ENCODE results near the gene ZNF488. TPM values are rescaled to one million over a fixed set of nuclear protein-coding genes. Genes with fewer than 3 reads are reported as not detected.

ZNF488 gene
- polyA plus RNA-seq, 2 donors, result 0.81 to 0.94 TPM

GRCh38 chr10:47334466-47335295 is 49.4 kb downstream of the ZNF488 start:
- H3K36me3 ChIP-seq (ENCODE audit: control insufficient read depth in 2 of 2, insufficient read depth in 2 of 2, low read length in 1 of 2), result no peaks in the 10 kb centered on the region
- peaks cover 0 to 3% of the 10 kb centered on the region in 2 donors for H3K27me3 ChIP-seq (ENCODE audit: control insufficient read depth in 1 of 2, insufficient read depth in 2 of 2, low read length in 2 of 2)
- no peak overlapping the region for H3K4me3 ChIP-seq (ENCODE audit: low read depth in 1 of 2, low read length in 2 of 2)
- H3K4me1 ChIP-seq (ENCODE audit: control insufficient read depth in 2 of 2, insufficient read depth in 2 of 2, low read length in 1 of 2), result no peaks in the 10 kb centered on the region
- H3K9me3 ChIP-seq (ENCODE audit: control insufficient read depth in 2 of 2, insufficient read depth in 1 of 2, low read depth in 1 of 2, low read length in 1 of 2), result no peaks in the 10 kb centered on the region
- 79 to 83% methylated on average over 8 of the region's 8 CpGs for WGBS, 2 donors
- no peak overlapping the region for H3K27ac ChIP-seq (ENCODE audit: low read depth in 2 of 2, low read length in 1 of 2)

GRCh38 chr10:47333532-47333931 is 50.6 kb downstream of the ZNF488 start:
- Histone ChIP-seq H3K4me3 (ENCODE audit: low read depth in 1 of 2, low read length in 2 of 2) (no peak overlapping the region), H3K4me1 (ENCODE audit: control insufficient read depth in 2 of 2, insufficient read depth in 2 of 2, low read length in 1 of 2) (no peaks in the 10 kb centered on the region), H3K27me3 (ENCODE audit: control insufficient read depth in 1 of 2, insufficient read depth in 2 of 2, low read length in 2 of 2) (peaks cover 0 to 3% of the 10 kb centered on the region in 2 donors), H3K27ac (ENCODE audit: low read depth in 2 of 2, low read length in 1 of 2) (no peak overlapping the region), H3K9me3 (ENCODE audit: control insufficient read depth in 2 of 2, insufficient read depth in 1 of 2, low read depth in 1 of 2, low read length in 1 of 2) (peaks cover 0 to 3% of the 10 kb centered on the region in 2 donors), H3K36me3 (ENCODE audit: control insufficient read depth in 2 of 2, insufficient read depth in 2 of 2, low read length in 1 of 2) (no peaks in the 10 kb centered on the region)
- WGBS, 2 donors, result 81 to 89% methylated on average over 6 of the region's 6 CpGs

GRCh38 chr10:47332946-47333345 is 51.1 kb downstream of the ZNF488 start:
- Histone ChIP-seq H3K9me3 (ENCODE audit: control insufficient read depth in 2 of 2, insufficient read depth in 1 of 2, low read depth in 1 of 2, low read length in 1 of 2) (peaks cover 0 to 3% of the 10 kb centered on the region in 2 donors), H3K27me3 (ENCODE audit: control insufficient read depth in 1 of 2, insufficient read depth in 2 of 2, low read length in 2 of 2) (peaks cover 0 to 3% of the 10 kb centered on the region in 2 donors), H3K4me3 (ENCODE audit: low read depth in 1 of 2, low read length in 2 of 2) (no peak overlapping the region), H3K27ac (ENCODE audit: low read depth in 2 of 2, low read length in 1 of 2) (no peak overlapping the region), H3K36me3 (ENCODE audit: control insufficient read depth in 2 of 2, insufficient read depth in 2 of 2, low read length in 1 of 2) (no peaks in the 10 kb centered on the region), H3K4me1 (ENCODE audit: control insufficient read depth in 2 of 2, insufficient read depth in 2 of 2, low read length in 1 of 2) (no peaks in the 10 kb centered on the region)
- 80 to 88% methylated on average over 3 of the region's 3 CpGs for WGBS, 2 donors

- H3K27me3 ChIP-seq (ENCODE audit: control insufficient read depth in 1 of 2, insufficient read depth in 2 of 2, low read length in 2 of 2), result peaks cover 0 to 3% of the 10 kb centered on the region in 2 donors
- H3K4me3 ChIP-seq (ENCODE audit: low read depth in 1 of 2, low read length in 2 of 2), result no peak overlapping the region
- peaks cover 0 to 5% of the 10 kb centered on the region in 2 donors for H3K9me3 ChIP-seq (ENCODE audit: control insufficient read depth in 2 of 2, insufficient read depth in 1 of 2, low read depth in 1 of 2, low read length in 1 of 2)
- H3K27ac ChIP-seq (ENCODE audit: low read depth in 2 of 2, low read length in 1 of 2), result no peak overlapping the region
- H3K36me3 ChIP-seq (ENCODE audit: control insufficient read depth in 2 of 2, insufficient read depth in 2 of 2, low read length in 1 of 2), result no peaks in the 10 kb centered on the region
- no peaks in the 10 kb centered on the region for H3K4me1 ChIP-seq (ENCODE audit: control insufficient read depth in 2 of 2, insufficient read depth in 2 of 2, low read length in 1 of 2)
- 75 to 76% methylated on average over 3 of the region's 3 CpGs for WGBS, 2 donors
These were observed 51.7 kb downstream of the ZNF488 start for GRCh38 chr10:47332371-47332770.

GRCh38 chr10:47331954-47332353 is 52.1 kb downstream of the ZNF488 start:
- Histone ChIP-seq H3K36me3 (ENCODE audit: control insufficient read depth in 2 of 2, insufficient read depth in 2 of 2, low read length in 1 of 2) (no peaks in the 10 kb centered on the region), H3K4me1 (ENCODE audit: control insufficient read depth in 2 of 2, insufficient read depth in 2 of 2, low read length in 1 of 2) (no peaks in the 10 kb centered on the region), H3K9me3 (ENCODE audit: control insufficient read depth in 2 of 2, insufficient read depth in 1 of 2, low read depth in 1 of 2, low read length in 1 of 2) (peaks cover 0 to 5% of the 10 kb centered on the region in 2 donors), H3K4me3 (ENCODE audit: low read depth in 1 of 2, low read length in 2 of 2) (no peak overlapping the region), H3K27ac (ENCODE audit: low read depth in 2 of 2, low read length in 1 of 2) (no peak overlapping the region), H3K27me3 (ENCODE audit: control insufficient read depth in 1 of 2, insufficient read depth in 2 of 2, low read length in 2 of 2) (peaks cover 0 to 3% of the 10 kb centered on the region in 2 donors)
- WGBS, 2 donors, result 59 to 76% methylated on average over 7 of the region's 7 CpGs

- Histone ChIP-seq H3K36me3 (ENCODE audit: control insufficient read depth in 2 of 2, insufficient read depth in 2 of 2, low read length in 1 of 2) (no peaks in the 10 kb centered on the region), H3K4me3 (ENCODE audit: low read depth in 1 of 2, low read length in 2 of 2) (no peak overlapping the region), H3K27ac (ENCODE audit: low read depth in 2 of 2, low read length in 1 of 2) (no peak overlapping the region), H3K27me3 (ENCODE audit: control insufficient read depth in 1 of 2, insufficient read depth in 2 of 2, low read length in 2 of 2) (peaks cover 0 to 3% of the 10 kb centered on the region in 2 donors), H3K9me3 (ENCODE audit: control insufficient read depth in 2 of 2, insufficient read depth in 1 of 2, low read depth in 1 of 2, low read length in 1 of 2) (peaks cover 0 to 5% of the 10 kb centered on the region in 2 donors), H3K4me1 (ENCODE audit: control insufficient read depth in 2 of 2, insufficient read depth in 2 of 2, low read length in 1 of 2) (no peaks in the 10 kb centered on the region)
- 94 to 96% methylated on average over 9 of the region's 9 CpGs for WGBS, 2 donors
These were observed 52.6 kb downstream of the ZNF488 start for GRCh38 chr10:47331491-47331890.

GRCh38 chr10:47330804-47331203 is 53.3 kb downstream of the ZNF488 start:
- H3K9me3 ChIP-seq (ENCODE audit: control insufficient read depth in 2 of 2, insufficient read depth in 1 of 2, low read depth in 1 of 2, low read length in 1 of 2), result peaks cover 0 to 5% of the 10 kb centered on the region in 2 donors

GRCh38 chr10:47330366-47330765 is 53.7 kb downstream of the ZNF488 start:
- Histone ChIP-seq H3K4me1 (ENCODE audit: control insufficient read depth in 2 of 2, insufficient read depth in 2 of 2, low read length in 1 of 2) (peaks cover 0 to 5% of the 10 kb centered on the region in 2 donors), H3K27me3 (ENCODE audit: control insufficient read depth in 1 of 2, insufficient read depth in 2 of 2, low read length in 2 of 2) (peaks cover 0 to 3% of the 10 kb centered on the region in 2 donors), H3K27ac (ENCODE audit: low read depth in 2 of 2, low read length in 1 of 2) (no peak overlapping the region), H3K9me3 (ENCODE audit: control insufficient read depth in 2 of 2, insufficient read depth in 1 of 2, low read depth in 1 of 2, low read length in 1 of 2) (peaks cover 0 to 5% of the 10 kb centered on the region in 2 donors), H3K4me3 (ENCODE audit: low read depth in 1 of 2, low read length in 2 of 2) (no peak overlapping the region), H3K36me3 (ENCODE audit: control insufficient read depth in 2 of 2, insufficient read depth in 2 of 2, low read length in 1 of 2) (no peaks in the 10 kb centered on the region)
- WGBS, 2 donors, result 92 to 94% methylated on average over 3 of the region's 3 CpGs

More at GRCh38 chr10:47330804-47331203, 53.3 kb downstream of the ZNF488 start:
- WGBS, 2 donors, result 72 to 74% methylated on average over 3 of the region's 3 CpGs
- H3K4me1 ChIP-seq (ENCODE audit: control insufficient read depth in 2 of 2, insufficient read depth in 2 of 2, low read length in 1 of 2), result peaks cover 0 to 5% of the 10 kb centered on the region in 2 donors
- H3K27ac ChIP-seq (ENCODE audit: low read depth in 2 of 2, low read length in 1 of 2), result no peak overlapping the region
- H3K4me3 ChIP-seq (ENCODE audit: low read depth in 1 of 2, low read length in 2 of 2), result no peak overlapping the region
- no peaks in the 10 kb centered on the region for H3K36me3 ChIP-seq (ENCODE audit: control insufficient read depth in 2 of 2, insufficient read depth in 2 of 2, low read length in 1 of 2)
- H3K27me3 ChIP-seq (ENCODE audit: control insufficient read depth in 1 of 2, insufficient read depth in 2 of 2, low read length in 2 of 2), result peaks cover 0 to 3% of the 10 kb centered on the region in 2 donors

GRCh38 chr10:47329855-47330254 is 54.2 kb downstream of the ZNF488 start:
- 92 to 94% methylated on average over 4 of the region's 4 CpGs for WGBS, 2 donors
- H3K27ac ChIP-seq (ENCODE audit: low read depth in 2 of 2, low read length in 1 of 2), result no peak overlapping the region
- no peak overlapping the region for H3K4me3 ChIP-seq (ENCODE audit: low read depth in 1 of 2, low read length in 2 of 2)
- peaks cover 0 to 5% of the 10 kb centered on the region in 2 donors for H3K9me3 ChIP-seq (ENCODE audit: control insufficient read depth in 2 of 2, insufficient read depth in 1 of 2, low read depth in 1 of 2, low read length in 1 of 2)
- peaks cover 0 to 5% of the 10 kb centered on the region in 2 donors for H3K4me1 ChIP-seq (ENCODE audit: control insufficient read depth in 2 of 2, insufficient read depth in 2 of 2, low read length in 1 of 2)
- H3K27me3 ChIP-seq (ENCODE audit: control insufficient read depth in 1 of 2, insufficient read depth in 2 of 2, low read length in 2 of 2), result peaks cover 0 to 3% of the 10 kb centered on the region in 2 donors
- H3K36me3 ChIP-seq (ENCODE audit: control insufficient read depth in 2 of 2, insufficient read depth in 2 of 2, low read length in 1 of 2), result no peaks in the 10 kb centered on the region
